HG02798 (cell line): ENCODE measurements around the gene ABCC10.
"Not testable (repeated sequence)": the region's sequence is repeated elsewhere in the genome, so short reads cannot be mapped to it uniquely, and the experiment has no call there.

Experiments
- ATAC-seq: cut with Tn5 transposase; IDR thresholded peaks from one replicate; pipeline ENCODE4 v1.9.1; 2021; ENCODE audit warnings: mild to moderate bottlenecking; ENCODE audit not compliant: unreplicated experiment, poor library complexity

ABCC10 gene

DNA sequence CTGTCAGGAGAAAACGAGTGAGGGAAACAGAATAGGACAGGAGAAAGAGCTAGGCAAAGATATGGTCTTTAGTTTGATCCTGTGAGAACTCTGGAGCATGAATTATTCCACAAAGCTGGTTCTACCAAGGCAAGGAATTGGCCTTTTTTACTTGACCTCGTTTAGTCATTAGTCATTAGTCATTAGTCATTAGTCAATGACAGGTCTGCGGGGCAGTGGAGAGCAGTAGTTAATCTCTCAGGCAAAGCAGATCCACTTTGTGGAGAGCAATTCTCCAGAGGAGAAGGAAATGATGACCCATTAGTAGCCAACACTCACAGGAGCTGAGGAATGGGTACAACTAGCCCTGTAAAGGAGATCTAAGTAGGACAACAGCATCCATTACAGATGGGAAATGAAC, 22.0 kb upstream of the ABCC10 start:
- no peak for ATAC-seq

DNA sequence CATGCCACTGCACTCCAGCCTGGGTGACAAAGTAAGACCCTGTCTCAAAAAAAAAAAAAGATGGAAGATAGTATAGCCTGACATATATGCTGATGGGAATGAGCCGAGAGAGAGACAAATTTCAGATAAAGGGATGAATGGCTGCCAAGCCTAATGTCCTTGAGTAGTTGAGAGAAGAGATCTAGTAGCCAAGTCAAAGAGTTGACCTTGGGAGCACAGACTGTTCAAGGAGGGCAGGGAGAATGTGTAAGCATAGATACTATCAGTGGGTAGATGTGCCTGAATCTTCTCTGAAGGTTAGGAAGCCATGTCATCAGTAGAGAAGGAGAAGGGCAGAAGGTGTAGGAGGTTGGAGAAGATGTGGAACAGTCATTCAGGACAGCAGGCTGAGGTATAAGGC, 20.0 kb upstream of the ABCC10 start:
- no peak for ATAC-seq

DNA sequence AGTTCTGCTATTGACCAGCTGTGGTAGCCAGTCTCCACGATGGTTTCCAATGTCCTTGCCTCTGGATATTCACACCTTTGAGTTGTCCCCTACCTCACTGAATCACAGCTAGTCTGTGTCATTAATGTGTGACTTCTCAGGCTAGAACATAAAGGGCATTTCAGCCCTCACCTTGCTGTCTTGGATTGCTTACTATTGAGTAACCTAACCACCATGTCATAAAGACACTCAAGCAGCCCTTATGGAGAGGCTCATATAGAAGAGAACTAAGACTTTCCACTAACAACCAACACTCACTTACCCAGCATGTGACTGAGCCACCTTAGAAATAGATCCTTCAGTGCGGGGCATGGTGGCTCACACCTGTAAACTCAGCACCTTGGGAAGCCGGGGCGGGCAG, 19.1 kb upstream of the ABCC10 start:
- ATAC-seq, result no peak

DNA sequence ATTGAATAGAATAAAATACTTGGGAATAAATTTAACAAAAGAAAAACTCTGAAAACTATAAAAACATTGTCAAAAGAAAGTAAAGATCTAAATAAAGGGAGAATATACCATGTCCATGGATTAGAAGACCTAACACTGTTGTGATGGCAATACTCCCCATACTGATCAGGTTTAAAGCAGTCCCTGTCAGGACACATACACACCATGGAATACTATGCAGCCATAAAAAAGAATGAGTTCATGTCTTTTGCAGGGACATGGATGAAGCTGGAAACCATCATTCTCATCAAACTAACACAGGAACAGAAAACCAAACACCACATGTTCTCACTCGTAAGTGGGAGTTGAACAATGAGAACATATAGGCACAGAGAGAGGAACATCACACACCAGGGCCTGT, 16.6 kb upstream of the ABCC10 start:
- not testable (repeated sequence) for ATAC-seq

DNA sequence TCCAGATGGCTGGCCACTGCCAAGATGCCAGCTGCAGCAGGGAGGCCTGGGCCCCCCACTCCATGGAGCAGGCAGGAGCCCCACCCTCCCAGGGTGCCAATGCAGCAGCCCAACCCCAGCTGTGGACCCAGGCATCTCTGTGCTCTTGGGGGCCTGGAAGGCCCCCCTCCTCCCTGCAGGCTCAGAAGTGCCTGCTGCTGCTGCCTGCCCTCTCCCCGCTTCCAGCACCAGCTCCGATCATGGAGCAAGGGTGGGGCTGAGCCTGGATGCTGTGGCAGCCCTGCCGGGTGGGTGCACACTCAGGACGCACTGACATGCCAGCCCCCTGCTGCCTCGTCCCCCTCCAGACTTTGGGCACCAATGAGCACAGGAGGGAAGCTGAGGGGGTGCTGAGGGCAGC, 14.8 kb upstream of the ABCC10 start:
- no peak for ATAC-seq

DNA sequence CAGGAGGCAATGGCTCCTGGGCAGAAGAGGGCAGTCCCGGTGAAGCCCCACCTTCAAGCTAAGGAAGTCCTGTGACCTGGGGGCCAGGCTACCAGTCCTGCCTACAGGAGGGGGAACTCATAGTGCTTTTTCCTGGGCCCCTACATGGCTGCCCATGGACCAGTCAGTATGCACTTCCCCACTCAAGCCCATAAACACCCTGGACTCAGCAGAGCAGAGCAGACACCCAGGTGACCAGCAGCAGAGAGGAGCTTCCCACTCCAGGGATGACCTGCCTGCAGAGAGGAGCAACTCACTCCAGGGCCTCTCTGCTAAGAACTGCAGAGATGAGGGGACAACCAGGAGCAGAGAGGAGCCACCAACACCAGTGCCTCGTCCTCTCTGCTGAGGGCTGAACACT, 14.3 kb upstream of the ABCC10 start:
- ATAC-seq, result no peak

DNA sequence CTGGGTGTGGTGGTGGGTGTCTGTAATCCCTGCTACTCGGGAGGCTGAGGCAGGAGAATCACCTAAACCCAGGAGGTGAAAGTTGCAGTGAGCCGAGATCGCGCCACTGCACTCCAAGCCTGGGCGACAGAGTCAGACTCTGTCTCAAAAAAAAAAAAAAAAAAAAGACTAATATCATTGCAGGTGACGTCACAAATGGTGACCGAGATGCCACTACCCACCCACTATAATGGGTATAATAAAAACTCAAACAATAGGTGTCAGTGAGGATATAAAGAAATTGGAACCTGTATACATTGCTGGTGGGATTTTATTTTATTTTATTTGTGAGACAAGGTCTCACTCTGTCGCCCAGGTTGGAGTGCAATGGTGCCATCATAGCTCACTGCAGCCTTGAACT, 12.1 kb upstream of the ABCC10 start:
- ATAC-seq, result not testable (repeated sequence)

DNA sequence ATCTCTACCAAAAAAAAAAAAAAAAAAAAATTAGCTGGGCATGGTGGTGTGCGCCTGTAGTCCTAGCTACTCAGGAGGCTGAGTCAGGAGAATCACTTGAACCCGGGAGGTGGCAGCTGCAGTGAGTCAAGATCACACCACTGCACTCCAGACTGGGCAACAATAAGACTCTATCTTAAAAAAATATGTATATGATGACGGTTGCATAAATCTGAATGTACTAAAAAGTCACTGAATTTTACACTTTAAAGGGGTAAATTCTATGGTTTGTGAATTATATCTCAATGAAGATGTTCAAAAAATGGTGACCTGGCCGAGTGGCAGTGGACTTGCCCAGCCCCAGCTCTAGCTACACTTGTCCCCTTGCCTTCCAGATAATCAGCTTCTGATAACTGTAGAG, 10.4 kb upstream of the ABCC10 start:
- no peak for ATAC-seq

DNA sequence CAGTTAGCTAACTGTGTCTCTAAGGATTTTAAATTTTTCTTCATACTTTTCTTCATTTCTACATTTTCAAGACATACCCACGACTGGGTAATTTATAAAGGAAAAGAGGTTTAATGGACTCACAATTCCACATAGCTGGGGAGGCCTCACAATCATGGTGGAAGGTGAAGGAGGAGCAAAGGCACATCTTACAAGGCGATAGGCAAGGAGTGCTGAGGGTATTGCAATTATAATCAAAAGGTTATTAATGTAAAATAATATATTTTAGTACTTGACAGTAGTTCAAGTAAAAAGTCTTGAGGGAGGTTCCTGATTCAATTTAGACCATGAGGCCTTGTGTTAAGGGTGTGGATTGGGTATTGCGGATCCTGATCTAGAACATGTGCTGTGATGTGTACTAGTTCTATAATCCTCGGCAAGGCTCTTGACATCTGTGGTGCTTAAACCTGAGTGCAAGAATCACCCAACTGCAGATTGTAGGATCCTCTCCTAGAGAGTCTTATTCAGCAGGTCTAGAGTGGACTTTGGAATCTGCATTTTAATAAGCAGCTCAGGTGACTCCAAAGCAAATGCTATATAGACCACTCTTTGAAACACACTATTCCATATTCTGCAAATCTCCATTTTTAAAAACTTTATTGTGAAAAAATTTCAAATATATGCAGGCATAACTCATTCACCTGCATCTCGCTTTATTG, 7.2 kb upstream of the ABCC10 start:
- no peak for ATAC-seq

DNA sequence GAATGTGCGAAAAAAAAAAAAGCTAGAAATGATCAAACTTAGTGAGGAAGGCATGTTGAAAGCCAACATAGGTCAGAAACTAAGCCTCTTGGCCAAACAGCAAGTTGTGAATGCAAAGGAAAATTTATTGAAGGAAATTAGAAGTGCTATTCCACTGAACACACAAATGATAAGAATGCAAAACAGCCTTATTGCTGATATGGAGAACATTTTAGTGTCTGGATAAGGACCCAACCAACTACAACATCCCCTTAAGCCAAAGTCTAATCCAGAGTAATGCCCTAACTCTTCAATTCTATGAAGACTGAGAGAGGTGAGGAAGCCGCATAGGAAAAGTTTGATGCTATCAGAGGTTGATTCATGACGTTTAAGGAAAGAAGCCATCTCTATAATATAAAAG, 5.5 kb upstream of the ABCC10 start:
- ATAC-seq, result no peak

DNA sequence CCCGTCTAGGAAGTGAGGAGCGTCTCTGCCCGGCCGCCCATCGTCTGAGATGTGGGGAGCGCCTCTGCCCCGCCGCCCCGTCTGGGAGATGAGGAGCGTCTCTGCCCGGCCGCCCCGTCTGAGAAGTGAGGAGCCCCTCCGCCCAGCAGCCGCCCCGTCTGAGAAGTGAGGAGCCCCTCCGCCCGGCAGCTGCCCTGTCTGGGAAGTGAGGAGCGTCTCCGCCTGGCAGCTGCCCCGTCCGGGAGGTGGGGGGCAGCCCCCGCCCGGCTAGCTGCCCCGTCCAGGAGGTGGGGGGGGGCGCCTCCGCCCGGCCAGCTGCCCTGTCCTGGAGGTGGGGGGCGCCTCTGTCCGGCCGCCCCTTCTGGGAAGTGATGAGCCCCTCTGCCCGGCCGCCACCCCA, 2.3 kb upstream of the ABCC10 start:
- not testable (repeated sequence) for ATAC-seq

DNA sequence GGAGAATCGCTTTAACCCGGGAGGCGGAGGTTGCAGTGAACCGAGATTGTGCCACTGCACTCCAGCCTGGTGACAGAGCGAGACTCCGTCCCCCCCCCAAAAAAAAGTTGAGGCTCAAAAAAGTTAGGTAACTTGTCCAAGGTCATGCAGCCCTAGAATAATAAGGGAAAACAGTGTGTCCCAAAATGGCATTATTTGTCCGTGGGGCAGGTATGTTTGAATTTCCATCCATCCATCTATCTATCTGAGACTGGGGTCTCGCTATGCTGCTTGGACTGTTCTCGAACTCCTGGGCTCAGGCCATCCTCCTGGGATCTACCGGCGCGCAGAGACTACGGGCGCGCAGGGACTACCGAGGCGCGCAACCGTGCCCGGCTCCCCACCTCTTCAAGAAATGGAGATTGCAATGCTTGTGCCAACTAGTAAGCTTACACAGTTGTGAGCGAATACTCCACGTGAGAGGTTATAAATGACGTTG, 374 bp upstream of the ABCC10 start:
- ATAC-seq, result no peak

DNA sequence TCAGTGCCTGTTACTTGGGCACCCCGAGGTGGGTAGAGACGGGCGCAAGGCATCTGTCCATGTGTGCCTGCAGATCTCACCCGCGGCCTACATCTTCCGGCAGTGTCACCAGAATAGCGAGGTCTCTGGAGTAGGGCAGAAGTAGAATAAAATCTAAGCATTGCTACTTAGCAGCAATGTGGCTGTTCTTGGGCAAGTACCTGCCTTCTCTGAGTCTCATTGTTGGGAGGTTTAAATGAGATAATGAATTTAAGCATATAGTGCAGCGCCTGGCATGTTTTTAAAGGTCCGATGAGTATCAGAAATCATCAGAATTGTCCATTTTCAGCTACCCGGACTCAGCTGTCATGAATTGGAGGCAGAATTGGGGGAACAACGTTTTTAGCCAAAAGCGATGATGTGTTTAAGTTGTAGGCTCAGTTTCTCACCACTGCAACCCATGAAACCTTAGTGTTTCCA, 800 bp downstream of the ABCC10 start:
- ATAC-seq, result no peak

DNA sequence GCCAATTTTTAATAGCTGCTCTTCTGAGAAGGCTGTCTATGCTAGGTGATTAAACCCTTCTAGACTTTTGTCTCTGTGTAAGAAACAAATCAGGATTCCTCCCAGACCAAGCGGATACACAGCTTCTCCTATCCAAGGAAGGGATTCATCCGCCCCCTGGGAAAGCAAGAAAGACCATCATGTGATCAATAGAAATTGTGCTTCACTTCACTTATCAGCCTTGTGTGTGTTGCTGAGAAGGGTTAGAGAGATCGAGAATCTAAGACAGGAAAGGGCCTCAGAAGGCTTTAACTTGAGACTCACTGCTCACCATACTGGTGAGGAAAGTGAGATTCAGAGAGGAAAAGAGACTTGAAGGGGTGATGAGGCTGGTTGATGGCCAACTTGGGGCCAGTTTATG, 1.5 kb downstream of the ABCC10 start:
- no peak for ATAC-seq

DNA sequence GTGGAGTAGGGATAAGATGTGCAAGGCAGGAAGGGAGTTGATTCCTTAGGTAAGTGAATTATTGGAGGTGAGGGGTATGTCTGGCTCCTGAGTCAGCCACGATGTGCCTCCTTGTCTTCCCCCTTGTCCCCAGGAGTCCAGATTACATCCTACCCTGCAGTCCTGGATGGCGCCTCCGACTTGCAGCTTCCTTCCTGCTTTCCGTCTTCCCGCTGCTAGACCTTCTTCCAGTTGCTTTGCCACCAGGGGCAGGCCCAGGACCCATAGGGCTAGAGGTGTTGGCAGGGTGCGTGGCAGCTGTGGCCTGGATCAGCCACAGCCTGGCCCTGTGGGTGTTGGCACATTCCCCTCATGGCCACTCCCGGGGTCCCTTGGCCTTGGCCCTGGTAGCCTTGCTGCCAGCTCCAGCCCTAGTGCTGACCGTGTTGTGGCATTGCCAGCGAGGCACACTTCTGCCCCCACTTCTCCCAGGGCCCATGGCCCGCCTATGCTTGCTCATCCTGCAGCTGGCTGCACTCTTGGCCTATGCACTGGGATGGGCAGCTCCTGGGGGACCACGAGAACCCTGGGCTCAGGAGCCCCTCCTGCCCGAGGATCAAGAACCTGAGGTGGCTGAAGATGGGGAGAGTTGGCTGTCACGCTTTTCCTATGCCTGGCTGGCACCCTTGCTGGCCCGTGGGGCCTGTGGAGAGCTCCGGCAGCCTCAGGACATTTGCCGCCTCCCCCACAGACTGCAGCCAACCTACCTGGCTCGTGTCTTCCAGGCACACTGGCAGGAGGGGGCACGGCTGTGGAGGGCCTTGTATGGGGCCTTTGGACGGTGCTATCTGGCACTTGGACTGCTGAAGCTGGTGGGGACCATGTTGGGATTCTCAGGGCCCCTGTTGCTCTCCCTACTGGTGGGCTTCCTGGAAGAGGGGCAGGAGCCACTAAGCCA, 4.9 kb downstream of the ABCC10 start:
- no peak for ATAC-seq

DNA sequence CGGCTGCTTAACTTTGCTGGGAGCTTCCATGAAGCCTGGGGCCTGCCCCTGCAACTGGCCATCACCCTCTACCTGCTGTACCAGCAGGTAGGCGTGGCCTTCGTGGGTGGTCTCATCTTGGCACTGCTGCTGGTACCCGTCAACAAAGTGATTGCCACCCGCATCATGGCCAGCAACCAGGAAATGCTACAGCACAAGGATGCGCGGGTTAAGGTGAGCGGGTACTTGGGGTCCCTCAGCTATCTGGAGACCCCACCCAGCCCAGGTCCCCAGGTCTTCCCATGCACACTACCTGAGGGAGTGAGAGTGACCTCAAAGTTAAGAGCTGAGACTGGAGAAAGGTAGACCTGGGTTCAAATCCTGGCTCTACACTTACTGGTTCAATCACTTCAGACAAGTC, 5.8 kb downstream of the ABCC10 start:
- ATAC-seq, result no peak

DNA sequence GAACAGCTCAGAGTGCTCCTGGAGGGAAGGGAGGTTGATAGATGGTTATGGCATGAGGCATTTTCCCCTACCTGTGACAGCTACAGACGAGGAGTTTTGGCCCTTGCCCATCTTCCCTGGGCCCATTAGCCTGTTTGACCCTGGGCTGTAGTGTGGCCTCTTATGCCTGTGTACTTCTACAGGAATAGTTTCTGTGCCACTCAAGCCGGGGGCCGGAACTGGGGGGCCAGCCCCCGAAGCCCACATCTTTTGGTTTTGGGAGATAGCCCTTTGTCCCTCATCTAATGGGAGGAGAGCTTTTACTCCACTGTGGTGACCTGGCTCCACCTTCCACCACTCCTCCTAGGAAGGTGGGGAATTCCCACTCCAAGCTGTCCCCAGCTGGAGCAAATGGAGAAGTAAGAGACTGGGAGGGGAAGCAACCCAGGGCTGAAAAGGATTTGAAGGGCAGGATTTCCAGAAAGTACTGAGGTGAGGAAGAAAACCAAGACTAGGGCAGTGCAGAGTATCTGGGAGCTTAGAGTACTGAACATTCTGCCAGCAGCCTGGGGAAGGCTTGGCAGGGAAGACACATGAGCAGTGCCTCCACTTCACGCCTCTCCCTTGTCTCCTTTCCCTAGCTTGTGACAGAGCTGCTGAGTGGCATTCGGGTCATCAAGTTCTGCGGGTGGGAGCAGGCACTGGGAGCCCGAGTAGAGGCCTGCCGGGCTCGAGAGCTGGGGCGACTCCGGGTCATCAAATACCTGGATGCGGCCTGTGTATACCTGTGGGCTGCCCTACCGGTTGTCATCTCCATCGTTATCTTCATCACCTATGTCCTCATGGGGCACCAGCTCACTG, 6.9 kb downstream of the ABCC10 start:
- no peak for ATAC-seq

DNA sequence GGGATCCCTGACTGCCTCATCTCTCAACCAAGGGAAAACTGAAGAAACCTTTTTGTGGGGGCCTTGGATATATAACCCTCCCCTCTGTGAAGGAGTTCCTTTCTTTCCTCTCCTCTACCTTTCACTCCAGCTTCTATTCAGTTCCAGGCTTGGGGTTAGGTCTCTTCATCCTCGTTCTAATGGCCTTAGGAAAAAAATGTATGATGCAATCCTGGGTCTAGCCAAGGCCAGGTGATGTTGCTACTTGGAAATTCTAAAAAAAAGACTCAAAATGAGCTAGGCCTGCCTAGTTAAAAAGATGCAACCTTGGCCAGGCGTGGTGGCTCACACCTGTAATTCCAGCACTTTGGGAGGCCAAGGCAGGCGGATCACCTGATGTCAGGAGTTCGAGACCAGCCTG, 7.6 kb downstream of the ABCC10 start:
- no peak for ATAC-seq

DNA sequence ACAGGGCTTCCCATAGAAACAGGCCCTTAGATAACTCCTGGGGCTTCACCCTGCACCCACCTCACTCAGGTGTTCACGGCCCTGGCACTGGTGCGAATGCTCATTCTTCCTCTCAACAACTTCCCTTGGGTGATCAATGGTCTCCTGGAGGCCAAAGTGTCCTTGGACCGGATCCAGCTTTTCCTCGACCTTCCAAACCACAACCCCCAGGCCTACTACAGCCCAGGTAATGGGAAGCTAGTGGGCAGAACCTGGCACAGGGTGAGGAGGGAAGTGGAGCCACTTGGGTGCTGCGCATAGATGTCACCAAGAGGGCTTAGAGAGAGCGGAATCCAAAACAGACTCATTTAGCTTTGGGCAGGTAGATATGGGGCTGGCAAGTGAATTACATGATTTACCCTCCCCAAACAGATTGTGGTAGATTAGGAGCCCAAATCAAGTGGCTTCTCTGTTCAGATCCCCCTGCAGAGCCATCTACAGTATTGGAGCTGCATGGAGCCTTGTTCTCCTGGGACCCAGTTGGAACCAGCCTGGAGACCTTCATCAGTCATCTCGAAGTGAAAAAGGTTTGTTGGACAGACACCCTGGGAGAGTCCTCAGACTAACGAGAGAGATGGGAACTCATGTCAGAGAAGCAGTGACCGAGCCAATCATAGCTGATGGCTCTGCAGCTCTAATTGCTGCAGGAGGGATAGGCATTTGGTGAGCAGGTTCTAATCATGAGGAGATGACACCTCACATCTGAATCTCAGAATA, 8.5 kb downstream of the ABCC10 start:
- no peak for ATAC-seq
